Measurements from ENCODE around the gene PRRT1B.

GRCh38 chr9:131562032-131562959 is 17.0 kb downstream of the PRRT1B start:
- TF ChIP-seq EZH2 (IDR thresholded peaks at IDR 0.05; ENCODE audit: borderline replicate concordance, low read depth, low read length, poor library complexity, severe bottlenecking), result no peak
- TF ChIP-seq, protein P1, sequence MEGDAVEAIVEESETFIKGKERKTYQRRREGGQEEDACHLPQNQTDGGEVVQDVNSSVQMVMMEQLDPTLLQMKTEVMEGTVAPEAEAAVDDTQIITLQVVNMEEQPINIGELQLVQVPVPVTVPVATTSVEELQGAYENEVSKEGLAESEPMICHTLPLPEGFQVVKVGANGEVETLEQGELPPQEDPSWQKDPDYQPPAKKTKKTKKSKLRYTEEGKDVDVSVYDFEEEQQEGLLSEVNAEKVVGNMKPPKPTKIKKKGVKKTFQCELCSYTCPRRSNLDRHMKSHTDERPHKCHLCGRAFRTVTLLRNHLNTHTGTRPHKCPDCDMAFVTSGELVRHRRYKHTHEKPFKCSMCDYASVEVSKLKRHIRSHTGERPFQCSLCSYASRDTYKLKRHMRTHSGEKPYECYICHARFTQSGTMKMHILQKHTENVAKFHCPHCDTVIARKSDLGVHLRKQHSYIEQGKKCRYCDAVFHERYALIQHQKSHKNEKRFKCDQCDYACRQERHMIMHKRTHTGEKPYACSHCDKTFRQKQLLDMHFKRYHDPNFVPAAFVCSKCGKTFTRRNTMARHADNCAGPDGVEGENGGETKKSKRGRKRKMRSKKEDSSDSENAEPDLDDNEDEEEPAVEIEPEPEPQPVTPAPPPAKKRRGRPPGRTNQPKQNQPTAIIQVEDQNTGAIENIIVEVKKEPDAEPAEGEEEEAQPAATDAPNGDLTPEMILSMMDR (conservative IDR thresholded peaks at IDR 0.05; ENCODE audit: low read depth, low read length), result no peak
